Left forelimb (tissue), 1 donor: Measurements from ENCODE around the gene FAM50B.

Experiments
- DNase-seq: peaks from one replicate; pipeline ENCODE4 v3.0.0-alpha.2; 2018; ENCODE audit warnings: low spot score

Gene FAM50B

DNA sequence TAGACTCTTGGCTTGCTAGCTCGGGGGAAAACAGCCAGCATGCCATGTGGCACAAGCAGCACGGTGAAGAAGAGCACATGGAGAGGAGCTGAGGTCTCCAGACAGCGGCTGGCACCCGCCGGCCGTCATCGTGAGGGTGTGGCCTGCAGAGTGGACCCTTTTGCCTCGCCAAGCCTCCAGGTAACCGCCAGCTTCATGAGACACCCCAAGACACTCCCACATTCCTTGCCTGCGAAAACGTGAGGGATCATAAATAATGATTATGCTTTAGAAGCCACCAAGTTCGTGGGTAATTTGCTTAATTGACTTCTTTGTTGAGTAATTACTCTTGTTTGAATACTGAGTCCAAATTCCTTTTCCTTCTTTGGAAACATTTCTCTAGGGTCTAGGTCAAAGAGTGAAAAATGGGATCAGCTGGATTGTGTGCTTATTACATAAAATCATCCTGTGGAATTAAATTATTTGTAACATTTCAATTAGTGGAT, 23.2 kb downstream of the FAM50B start:
- no peak for DNase-seq

DNA sequence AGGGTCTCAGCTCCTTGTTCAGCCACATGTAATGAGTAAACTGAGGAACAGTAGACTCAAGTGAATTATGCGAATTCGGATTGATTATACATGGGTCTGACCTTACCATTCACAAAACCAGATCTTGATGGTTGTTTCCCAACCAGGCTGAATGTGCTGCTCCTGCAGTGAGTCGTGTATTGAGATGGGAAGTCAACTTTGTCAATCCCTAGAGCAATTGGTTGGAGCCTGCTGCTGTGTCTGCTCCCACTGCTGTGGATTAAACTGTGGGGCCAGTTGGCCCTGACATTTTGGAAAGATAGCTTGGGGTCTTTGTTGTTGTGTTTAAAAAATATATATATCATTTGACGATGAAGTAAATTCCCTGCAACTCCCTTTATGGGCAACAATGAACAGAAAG, 23.9 kb downstream of the FAM50B start:
- no peak for DNase-seq

DNA sequence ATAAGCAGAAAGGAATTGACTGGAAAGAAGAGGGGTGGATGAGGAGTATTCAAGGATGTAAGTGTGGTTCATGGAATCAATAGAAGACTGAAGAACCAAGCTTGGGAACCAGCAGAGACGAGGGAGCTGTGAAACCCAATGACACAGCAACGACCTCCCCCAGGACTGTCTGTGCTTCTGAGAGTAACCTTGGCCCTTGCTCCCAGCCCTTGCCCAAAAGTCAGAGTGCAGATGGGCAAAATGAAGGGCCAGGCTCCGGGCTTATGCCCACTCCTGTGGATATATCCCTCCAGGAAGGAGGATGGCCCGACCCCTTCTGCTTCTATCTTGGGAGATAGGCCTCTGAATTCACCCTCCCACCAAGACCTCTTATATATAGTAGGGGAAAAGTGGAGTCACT, 24.9 kb downstream of the FAM50B start:
- DNase-seq = no peak

DNA sequence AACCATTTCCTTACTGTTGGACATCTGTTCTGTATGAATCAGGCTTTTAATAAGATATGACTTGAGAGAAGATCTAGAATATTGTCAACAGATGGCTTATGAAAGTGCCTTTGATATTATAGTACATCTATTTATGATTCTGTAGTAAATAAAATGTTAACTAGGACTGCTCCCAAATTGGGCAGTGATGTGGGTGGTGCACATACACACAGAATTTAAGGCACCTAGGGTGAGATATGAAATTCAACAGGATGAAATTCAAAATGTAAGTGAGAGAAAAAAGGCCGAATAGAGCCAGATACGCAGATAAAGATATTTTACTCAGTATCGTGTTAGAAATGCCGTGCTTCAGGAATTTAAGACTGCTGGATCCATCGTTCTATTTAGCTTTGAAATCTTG, 26.3 kb downstream of the FAM50B start:
- no peak for DNase-seq

DNA sequence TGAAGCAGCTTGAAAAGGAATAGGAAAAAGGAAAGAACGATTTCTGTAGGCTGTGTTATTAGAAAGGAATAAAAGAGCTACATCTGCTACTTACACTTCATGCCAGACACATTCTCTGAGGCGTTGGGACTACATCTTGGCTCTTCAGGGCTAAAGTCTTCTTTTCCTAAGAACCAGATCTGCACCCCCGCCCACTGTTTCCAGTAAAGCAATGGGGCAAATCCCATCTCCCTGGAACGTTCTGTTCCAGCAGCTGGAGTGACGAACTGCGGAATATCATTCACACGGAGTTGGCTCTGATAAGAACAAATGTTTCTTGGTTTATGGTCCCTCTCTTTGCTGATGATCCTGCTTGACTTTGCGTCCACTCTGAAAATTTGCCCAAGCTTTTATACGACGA, 26.9 kb downstream of the FAM50B start:
- DNase-seq = no peak

DNA sequence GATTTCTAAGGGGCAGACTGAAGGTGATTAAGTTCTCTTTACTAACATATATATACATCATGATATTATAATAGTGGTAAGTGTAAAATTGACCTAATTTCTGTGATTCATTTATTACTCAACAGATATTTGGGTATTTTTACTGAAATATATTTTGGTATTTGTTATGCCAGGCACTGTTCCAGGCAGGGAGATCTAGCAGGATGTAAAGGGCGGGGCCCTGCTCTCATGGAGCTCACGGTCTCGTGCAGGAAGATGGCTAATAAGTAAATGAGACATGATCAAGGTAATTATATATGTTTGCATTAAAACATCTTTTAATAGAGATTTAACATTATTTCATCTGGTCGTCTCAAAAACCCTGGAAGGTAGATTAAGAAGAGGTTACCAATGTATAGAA, 27.7 kb downstream of the FAM50B start:
- no peak for DNase-seq

DNA sequence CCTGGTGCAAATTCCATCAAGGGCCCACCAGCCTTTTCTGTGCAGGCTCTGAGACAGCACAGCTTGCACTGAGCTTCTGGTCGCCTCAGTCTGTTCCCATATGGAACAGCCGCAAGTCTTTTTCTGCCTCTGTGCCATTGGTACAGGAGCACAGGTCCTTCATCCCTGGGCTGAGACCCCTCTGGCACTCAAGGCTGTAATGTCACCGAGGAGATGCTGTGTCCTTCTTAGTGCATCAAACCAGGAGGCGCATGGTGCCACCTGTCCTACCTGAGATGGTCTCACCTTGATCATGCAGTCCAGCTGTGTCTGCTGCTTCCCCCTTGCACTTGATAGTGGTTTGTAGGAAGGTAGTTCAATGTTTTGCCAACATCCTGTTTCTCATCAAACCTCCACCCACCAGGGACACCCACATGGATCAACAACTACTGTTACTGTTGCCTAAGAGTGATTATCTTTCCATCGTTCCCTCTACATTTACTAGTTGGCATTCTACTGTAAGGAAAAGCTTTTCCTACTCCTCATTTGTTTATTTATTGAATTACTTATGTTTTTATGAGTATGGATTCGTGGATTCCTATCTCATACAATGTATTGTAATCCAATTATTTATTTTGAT, 29.0 kb downstream of the FAM50B start:
- DNase-seq = no peak

DNA sequence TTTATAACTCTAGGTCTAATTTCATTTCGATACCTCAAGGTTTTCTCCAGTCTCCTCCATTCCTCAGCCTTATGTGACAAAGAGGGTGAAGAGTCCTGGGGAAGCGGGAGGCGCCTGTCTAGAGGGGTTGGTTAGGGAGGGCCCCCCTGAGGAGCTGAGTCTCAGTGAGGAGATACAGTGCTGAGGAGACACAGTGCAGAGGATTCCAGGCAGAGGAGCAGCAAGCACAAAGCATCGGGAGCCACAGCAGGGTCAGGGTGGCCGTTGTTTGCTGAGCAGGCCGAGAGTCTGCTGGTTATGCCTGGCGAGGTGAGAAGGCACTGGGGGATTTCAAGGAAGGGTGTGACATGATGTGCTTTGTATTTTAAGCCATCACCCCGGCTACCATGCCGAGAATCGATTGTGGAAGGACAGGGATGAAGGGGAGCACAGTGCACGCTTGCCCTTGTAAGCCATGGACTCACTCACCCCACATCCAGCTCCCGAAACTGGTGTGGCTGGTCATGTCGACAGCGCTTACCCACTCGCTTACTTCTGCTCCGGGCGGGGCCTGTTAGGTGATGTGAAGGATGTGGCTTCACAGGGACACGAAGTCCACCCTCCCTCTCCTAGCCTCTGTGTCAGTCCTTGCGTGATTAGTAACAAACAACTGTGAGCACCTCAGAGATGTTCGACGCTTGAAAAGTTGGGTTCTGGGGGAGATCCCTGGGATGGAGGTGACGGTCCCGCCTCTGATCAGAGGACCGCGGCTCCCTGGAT, 30.2 kb downstream of the FAM50B start:
- no peak for DNase-seq

DNA sequence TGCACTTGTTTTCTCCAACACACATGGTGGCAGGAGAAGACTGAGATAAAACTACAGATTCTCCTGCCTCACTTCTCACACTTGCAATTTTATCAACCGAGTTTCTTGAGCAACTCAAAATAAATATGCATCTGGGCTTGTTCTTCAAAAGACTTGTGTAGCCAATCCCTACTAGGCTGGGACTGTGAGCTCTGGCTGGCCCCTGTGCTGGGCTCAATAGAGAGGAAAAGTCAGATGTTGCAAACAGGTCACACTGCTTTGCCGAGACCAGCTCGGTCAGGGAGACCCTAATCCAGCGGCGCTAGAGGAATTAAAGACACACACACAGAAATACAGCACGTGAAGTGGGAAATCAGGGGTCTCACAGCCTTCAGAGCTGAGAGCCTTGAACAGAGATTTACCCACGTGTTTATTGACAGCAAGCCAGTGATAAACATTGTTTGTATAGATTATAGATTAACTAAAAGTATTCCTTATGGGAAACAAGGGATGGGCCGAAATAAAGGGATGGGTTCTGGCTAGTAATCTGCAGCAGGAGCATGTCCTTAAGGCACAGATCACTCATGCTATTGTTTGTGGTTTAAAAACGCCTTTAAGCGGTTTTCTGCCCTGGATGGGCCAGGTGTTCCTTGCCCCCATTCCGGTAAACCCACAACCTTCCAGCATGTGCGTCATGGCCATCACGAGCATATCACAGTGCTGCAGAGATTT, 32.7 kb downstream of the FAM50B start:
- DNase-seq = no peak

DNA sequence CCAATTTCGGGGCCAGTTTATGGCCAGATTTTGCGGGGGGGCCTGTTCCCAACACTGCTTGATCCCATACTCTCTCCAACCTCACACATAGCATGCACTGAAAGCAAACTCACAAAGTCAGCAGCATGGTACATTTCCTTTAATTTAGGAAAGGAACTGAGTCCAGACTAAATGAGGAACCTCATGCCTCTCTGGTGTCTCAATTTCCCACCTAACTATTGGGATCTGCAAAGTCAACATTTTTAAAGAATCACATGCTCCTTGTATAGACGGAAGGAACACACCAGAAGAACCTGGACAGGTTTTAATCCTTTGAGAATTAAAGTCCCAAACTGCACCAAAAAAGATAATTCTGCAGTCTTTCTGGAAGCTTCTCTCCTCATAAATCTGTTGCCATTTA, 33.3 kb downstream of the FAM50B start:
- DNase-seq = no peak

DNA sequence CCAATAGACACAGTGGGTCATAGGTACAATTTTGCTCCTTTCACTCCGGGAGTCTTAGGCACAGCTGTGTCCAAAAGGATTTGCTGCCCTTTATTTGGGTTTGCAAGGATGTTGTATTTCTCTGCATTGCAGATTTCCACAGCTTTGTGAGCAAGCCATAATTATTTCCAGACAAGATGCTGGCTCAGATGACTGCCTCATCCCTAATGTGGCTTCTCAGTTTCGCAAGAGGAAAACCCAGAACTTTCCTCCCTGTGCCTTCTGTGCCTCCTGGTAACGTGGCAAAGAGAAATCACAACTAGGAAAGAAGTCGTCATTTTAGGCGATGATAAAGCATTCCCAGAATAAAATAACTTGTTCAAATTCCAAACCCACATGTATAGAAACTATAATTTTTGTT, 33.7 kb downstream of the FAM50B start:
- DNase-seq = no peak

DNA sequence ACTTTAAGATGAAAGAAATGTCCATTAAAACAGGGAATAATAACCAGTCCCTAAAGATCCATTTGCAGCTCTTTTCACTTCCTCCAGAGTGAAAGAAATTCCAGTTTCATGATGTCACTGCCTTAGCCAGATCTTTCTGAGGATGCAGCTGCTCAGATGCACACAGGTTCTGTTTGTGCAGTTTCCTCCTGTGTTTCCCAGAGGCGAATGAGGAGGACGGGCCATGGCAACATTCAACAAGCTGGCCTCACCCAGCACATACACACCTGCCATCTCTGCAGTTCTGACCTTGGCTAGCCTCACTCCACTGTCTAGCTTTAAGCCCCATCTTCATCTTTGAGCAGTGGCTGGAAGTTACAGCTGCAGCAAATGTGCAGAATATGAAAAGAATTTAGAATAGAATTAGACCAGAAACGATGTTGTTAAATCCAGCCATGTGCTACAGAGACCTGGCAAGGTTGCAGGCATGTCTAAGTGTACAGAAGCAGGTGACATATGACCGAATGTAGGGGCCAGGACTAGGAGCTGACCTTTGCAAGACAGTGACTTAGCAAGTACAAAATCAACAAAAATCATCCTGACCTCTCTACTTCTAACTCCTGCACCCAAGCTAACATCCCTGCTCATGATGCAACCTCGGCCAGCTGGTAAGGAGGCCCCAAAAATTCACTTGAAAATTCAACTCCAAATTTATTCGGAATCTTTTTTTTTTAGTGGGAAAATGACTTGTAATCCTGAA, 35.0 kb downstream of the FAM50B start:
- no peak for DNase-seq

DNA sequence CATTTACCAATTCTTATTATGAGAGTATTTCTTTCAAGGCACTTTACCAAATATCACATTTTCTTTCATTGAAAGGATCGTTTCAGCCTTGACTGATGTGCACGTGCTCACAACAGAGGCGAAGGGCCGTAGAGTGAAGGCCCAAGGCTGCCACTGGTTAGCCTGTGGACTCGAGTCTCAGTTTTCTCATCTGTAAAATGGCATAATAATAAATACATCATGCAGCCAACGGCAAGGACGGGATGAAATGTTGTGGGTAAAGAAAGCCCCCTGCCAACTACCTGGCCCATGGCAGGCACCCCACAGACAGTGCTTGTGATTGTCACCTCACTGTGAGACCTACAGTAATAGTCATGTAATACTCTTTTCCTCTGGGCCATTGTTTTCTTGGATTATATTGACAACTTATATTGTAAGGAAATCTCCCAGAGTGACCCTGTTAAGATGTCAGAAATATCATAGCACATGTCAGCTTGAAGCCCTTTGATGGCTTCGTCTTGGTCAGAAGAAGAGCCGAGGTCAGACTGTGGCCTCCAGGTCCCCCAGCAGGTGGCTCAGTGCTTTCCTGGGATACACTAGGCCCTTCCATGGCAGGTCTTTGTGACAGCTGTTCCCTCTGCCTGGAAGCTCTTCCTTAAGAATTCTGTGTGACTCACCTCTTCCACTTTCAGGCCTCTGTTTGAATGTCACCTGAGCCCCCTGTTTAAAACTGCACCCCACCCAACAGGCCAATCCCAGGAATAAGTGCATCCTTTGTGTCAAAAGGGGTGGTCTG, 36.3 kb downstream of the FAM50B start:
- DNase-seq = no peak

DNA sequence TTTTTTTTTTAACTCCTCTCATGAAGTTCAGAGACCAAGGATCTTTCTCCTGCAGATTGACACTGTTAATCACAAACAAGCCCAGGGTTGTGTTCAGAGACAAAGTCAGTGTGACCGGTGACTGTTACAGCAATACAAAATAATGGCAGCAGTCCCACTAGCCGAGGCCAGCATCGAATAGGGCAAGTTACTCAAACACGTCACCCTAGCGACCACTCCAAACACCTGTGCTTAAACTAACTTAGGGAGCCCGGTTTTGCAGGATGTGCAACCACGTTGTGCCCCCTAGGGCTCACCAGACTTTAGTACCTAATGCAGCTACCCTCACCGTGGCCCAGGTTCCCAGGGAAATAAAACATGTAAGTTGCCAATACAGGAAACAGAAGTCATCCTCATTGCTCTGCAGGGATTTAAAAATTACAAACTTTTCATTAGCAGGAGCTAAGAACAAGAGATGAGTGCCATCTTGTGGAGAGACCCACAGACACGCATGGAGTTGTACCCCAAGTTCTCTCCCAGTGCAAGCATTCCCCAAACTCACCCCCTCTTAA, 38.1 kb downstream of the FAM50B start:
- no peak for DNase-seq

DNA sequence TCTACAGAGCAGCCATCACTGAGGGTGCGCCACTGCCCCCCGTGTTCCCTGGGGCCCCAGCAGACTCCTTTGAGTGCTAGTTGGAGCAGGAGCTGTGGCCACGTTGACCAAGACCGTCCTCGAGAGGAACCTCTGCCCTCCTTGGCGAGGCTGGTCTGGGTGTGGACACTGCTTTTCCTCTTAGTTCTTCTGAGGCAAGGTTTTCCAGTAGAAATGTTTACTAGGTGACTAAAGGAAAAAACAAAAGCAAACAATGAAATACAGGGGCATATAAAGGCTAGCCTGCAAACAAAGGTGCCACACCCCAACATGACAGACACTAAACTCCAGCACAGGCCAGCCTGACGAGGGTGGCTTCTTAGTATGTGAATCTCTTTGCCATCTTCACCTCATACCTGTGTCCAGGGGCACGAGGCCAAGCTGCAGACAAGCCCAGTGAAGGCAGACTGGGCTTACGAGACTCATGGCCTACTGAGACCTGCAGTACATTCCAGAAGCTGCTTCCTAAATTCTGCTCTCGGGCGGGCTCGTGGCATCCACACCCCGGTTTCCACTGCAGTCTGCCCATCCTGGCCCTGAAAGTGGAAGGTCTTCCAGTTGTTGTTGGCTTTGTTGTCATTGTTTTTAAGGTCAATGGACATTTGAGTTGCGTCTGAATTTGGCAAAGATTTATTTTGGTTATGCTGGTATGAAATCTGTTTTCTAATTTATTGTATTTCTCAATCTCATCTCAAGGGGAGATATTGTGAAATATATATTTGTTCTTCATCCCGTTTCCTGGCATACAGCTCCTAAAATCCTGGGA, 39.2 kb downstream of the FAM50B start:
- DNase-seq = no peak

DNA sequence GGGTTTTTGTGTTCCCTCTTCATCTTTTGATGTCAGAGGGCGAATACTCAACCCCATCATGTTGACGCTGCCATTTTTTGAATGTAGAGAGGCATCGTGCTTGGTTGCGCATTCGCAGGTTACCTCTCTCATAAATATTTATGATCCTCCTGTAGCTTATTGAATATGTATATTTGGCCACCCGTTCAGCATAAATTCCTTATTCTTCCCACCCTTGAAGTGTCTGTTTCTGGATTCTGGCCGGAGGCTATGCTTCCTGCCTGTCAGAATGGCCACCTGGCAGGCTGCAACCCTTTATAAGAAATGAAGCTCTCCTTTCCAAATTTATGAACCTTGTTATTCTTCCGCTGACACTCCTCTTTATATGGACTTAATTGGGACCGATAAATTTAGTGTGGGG, 40.9 kb downstream of the FAM50B start:
- DNase-seq = no peak

DNA sequence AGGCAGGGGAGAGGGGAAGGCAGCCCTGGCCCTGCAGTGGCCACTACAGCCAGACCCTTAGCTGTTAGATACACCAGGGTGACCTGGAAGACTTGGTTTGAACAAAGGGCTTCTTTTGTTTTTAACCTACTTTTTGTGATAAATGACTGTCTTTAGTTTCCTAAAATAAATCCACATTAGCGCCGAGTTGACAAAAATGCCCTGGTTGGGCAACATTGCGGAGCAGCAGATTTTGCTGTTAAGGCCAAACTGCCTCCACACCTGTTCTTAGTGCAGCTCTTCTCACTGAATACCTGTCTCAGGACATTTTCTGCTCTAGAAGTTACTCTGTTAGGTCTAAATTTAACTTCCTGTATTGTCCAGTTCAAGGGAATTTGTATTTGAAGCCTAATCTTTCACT, 42.7 kb downstream of the FAM50B start:
- no peak for DNase-seq

DNA sequence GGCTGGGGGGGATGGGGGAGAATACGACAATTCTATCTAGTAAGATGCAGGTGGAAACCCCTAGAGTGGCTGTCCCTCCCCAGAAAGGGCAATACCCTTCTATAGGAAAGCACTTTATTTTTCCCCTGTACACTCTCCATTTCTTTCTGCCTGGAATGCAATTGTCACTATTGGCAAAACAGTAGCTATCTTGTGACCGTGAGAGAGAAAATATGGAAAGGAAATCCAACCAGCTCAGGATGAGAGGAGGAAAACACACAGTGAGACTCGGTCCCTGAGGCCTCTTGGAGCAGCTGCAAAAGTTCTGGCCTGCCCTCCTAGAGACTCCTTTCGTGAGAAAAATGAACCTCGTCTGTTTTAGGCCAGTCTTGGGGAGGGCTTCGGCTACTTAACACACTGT, 43.4 kb downstream of the FAM50B start:
- no peak for DNase-seq

DNA sequence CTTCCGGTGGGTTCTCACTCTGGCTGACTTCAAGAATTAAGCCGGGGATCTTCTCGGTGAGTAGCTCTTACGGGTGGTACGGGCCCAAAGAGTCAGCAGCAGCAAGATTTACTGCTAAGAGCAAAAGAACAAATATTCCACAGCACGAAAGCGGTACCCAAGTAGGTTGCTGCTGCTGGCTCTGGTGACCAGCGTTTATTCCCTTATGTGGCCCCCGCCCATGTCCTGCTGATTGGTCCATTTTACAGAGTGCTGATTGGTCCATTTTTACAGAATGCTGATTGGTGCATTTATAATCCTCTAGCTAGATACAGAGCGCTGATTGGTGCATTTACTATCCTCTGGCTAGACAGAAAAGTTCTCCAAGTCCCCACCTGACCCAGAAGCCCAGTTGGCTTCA, 44.3 kb downstream of the FAM50B start:
- DNase-seq = no peak

DNA sequence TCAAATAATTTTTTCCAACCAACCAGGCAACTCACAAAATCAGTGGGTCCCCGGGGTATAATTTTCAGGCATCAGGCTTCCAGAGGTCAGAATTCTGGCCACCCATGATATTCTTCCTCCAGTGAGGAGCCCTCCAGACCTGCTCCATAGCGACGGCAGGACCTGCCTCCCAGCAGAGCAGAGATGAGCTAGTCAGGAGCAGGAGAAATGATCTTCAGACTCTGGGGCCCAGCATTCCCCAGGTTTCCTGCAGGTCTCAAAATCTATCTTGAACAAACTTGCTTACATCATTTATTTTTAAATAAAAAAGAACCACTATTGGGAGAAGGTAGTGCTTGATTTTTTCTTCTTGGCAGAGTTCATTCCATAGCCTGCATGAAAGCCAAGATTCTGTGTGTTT, 44.7 kb downstream of the FAM50B start:
- no peak for DNase-seq
